ENCODE measurements around the gene AGMAT.

Gene AGMAT

DNA sequence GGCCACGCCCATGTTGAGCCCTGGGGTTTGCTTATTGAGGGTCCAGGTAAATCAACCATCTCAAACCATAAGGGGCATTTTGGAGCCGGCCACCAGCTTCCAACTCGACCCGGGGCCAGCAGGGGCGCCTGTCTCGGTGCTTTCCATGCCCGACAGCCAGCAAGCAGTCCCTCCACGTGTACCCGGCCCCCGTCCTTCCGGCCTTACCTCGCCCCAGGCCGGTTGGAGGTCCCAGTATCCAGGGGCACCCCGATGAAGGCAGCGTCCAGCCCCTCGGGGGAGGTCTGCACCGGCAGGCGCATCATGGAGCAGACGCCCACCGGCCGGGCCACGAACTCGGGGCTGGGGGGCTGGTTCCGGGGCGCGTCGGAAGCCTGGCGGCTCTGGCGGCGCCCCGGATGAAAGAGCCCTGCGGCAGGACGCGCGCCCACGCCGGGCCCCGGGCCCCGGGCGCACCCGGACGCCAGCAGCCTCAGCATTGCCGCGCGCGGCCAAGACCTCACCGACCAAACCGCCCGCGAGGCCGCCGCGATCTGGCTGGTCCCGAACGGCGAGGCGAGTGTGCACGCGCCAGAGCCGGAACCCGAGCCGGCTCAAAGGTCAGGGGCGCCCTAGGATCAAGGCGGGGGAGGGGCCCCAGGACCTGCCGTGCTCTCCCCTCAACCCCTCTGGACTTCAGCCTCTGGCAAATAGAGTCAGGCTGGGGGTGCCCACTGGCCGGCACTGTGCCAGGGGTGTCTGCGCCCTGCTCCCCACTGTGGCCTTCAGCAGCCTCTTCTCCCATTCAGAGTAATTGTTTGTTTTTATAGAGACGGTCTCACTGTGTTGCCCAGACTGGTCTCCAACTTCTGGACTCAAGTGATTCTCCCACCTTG is at the start of gene AGMAT:
TSS of gene AGMAT (minus strand) at position 563 of the 875 bp plus-strand sequence. CDS start at position 479, 84 bp downstream.
- TF ChIP-seq EZH2 (IDR thresholded peaks at IDR 0.05; ENCODE audit: borderline replicate concordance, low read depth, low read length, severe bottlenecking) (no peak), CTCF (IDR thresholded peaks at IDR 0.05; ENCODE audit: borderline replicate concordance, extremely low read depth, low read length, poor library complexity, severe bottlenecking) (no peak)
- H3K4me2 ChIP-seq (ENCODE audit: insufficient read depth, low read length): no peak within 1 kb of the TSS
- H3K9ac ChIP-seq (ENCODE audit: low read depth, low read length): no peak within 1 kb of the TSS
- ATAC-seq (ENCODE audit: insufficient read depth, low read depth): no peak
- H2AFZ ChIP-seq (ENCODE audit: low read depth, low read length): no peak within 1 kb of the TSS
- H3K4me1 ChIP-seq (ENCODE audit: insufficient read depth, low read length): no peaks in the 10 kb centered on the region
- no peaks in the 10 kb centered on the region for H3K79me2 ChIP-seq (ENCODE audit: insufficient read depth, low read length)
- H3K9me3 ChIP-seq (ENCODE audit: insufficient read depth, low read length, severe bottlenecking): no peaks in the 10 kb centered on the region
- no peaks in the 10 kb centered on the region for H4K20me1 ChIP-seq (ENCODE audit: insufficient read depth, low read length)
- DNase-seq: no peak
- no peaks in the 10 kb centered on the region for H3K27me3 ChIP-seq (ENCODE audit: insufficient read depth, low read length, poor library complexity)
- no peak within 1 kb of the TSS for H3K27ac ChIP-seq (ENCODE audit: low read length)
- no peak within 1 kb of the TSS for H3K4me3 ChIP-seq (ENCODE audit: low read depth in 1 of 2, low read length in 2 of 2)
- H3K36me3 ChIP-seq (ENCODE audit: insufficient read depth, low read length): no peaks in the 10 kb centered on the region

DNA sequence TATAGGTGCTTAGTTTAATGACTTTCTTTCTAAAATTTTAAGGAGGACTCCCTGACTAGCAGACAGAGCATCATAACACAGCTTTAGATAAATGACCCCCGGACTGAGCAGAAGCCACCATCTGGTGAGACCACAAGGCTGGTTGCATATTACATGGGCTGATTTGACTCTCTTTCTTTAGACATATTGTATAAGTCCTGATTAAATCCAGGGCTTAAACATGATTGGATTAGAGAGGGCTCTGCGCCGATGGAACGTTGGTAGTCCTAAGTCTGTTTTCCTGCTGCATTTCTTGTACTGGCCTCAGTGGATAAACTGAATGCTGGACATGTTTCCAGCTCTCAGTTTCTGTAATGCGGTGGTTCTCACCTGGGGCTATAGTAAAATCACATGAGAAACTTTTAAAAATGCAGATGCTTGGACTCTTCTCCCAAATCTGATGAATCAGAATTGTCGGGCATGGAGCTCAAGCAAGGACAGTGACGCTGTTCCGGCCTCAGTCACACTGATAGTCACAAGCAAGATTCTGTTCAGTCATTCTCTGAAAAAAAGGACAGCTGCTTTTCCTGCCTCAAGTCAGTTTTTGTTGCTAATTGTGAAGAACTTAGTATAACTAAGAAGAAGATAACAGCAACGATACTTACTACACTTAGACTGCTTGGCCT is 49.0 kb upstream of the AGMAT start:
- peaks cover 94% of the 10 kb centered on the region for H3K36me3 ChIP-seq (ENCODE audit: insufficient read depth, low read length)
- no peaks in the 10 kb centered on the region for H3K27me3 ChIP-seq (ENCODE audit: insufficient read depth, low read length, poor library complexity)
- no peaks in the 10 kb centered on the region; the same call in 1 of the 2 replicates for H3K79me2 ChIP-seq (ENCODE audit: insufficient read depth, low read length)
- H3K4me2 ChIP-seq (ENCODE audit: insufficient read depth, low read length): no peak overlapping the region
- no peak overlapping the region for H3K4me3 ChIP-seq (ENCODE audit: low read depth in 1 of 2, low read length in 2 of 2)
- no peak overlapping the region for H3K9ac ChIP-seq (ENCODE audit: low read depth, low read length)
- H2AFZ ChIP-seq (ENCODE audit: low read depth, low read length): no peak overlapping the region
- H3K9me3 ChIP-seq (ENCODE audit: insufficient read depth, low read length, severe bottlenecking): no peaks in the 10 kb centered on the region
- no peaks in the 10 kb centered on the region for H3K4me1 ChIP-seq (ENCODE audit: insufficient read depth, low read length)
- no peak for ATAC-seq (ENCODE audit: insufficient read depth, low read depth)
- H4K20me1 ChIP-seq (ENCODE audit: insufficient read depth, low read length): 0 out of 2 replicates have a peak, but pooled peaks cover 5% of the 10 kb centered on the region
- H3K27ac ChIP-seq (ENCODE audit: low read length): no peak overlapping the region
- no peak for TF ChIP-seq EZH2 (IDR thresholded peaks at IDR 0.05; ENCODE audit: borderline replicate concordance, low read depth, low read length, severe bottlenecking)
- TF ChIP-seq CTCF (IDR thresholded peaks at IDR 0.05; ENCODE audit: borderline replicate concordance, extremely low read depth, low read length, poor library complexity, severe bottlenecking): no peak
- no peak for DNase-seq

GRCh38 chr1:15628003-15628402 is 43.2 kb upstream of the AGMAT start:
- H3K79me2 ChIP-seq (ENCODE audit: insufficient read depth, low read length): peaks cover 43% of the 10 kb centered on the region
- no peak for ATAC-seq (ENCODE audit: insufficient read depth, low read depth)
- no peak overlapping the region for H3K4me2 ChIP-seq (ENCODE audit: insufficient read depth, low read length)
- no peak overlapping the region for H3K9ac ChIP-seq (ENCODE audit: low read depth, low read length)
- H3K36me3 ChIP-seq (ENCODE audit: insufficient read depth, low read length): peaks cover 63% of the 10 kb centered on the region
- H3K9me3 ChIP-seq (ENCODE audit: insufficient read depth, low read length, severe bottlenecking): no peaks in the 10 kb centered on the region
- H3K4me3 ChIP-seq (ENCODE audit: low read depth in 1 of 2, low read length in 2 of 2): no peak overlapping the region
- H3K4me1 ChIP-seq (ENCODE audit: insufficient read depth, low read length): no peaks in the 10 kb centered on the region
- H4K20me1 ChIP-seq (ENCODE audit: insufficient read depth, low read length): peaks cover 28% of the 10 kb centered on the region; the same call in 1 of the 2 replicates
- H3K27ac ChIP-seq (ENCODE audit: low read length): no peak overlapping the region
- no peak for DNase-seq
- no peaks in the 10 kb centered on the region for H3K27me3 ChIP-seq (ENCODE audit: insufficient read depth, low read length, poor library complexity)
- TF ChIP-seq CTCF (IDR thresholded peaks at IDR 0.05; ENCODE audit: borderline replicate concordance, extremely low read depth, low read length, poor library complexity, severe bottlenecking) (no peak), EZH2 (IDR thresholded peaks at IDR 0.05; ENCODE audit: borderline replicate concordance, low read depth, low read length, severe bottlenecking) (no peak)
- H2AFZ ChIP-seq (ENCODE audit: low read depth, low read length): no peak overlapping the region
